Measurements from ENCODE around the gene DNAH1. TPM values are rescaled to one million over a fixed set of nuclear protein-coding genes. Genes with fewer than 3 reads are reported as not detected.

The DNAH1 gene
- total RNA-seq, 1 experiment from 2014 or later = 5.5 TPM

DNA sequence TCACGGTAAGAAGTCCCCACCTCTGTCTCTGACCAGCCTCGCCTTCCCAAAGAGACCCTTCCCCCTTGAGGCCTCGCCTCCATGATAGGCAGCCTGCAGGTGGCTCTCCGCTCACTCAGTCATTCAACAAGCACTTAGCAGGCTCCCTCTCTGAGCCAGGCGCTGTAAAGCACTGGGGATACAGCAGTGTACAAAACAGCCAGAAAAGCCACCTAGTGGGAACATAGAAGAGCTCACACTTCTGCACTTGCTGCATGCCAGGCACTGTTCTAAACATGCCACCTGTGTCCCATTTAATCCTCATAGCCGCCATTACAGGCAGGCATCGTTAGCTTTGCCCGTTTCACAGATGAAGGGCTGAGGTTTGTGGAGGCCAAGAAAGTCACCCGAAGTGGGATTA is 72.8 kb downstream of the DNAH1 start:
- Histone ChIP-seq H3K4me2 (ENCODE audit: low read length) (no peak overlapping the region), H3K9ac (ENCODE audit: low read length) (no peak overlapping the region), H3K9me2 (ENCODE audit: insufficient read depth) (no peaks in the 10 kb centered on the region), H3K27ac (ENCODE audit: low read depth, low read length) (no peak overlapping the region), H3K9me3 (ENCODE audit: control insufficient read depth in 1 of 2, insufficient read depth in 1 of 2, low read depth in 1 of 2, low read length in 2 of 2) (no peaks in the 10 kb centered on the region), H3K36me3 (ENCODE audit: control insufficient read depth in 1 of 2, insufficient read depth in 2 of 2, low read length in 2 of 2) (no peaks in the 10 kb centered on the region), H3K4me3 (replicated peaks in 1 of 2; ENCODE audit: low read depth in 1 of 2, low read length in 2 of 2) (no peak overlapping the region), H3K27me3 (ENCODE audit: insufficient read depth, low read length) (no peaks in the 10 kb centered on the region), H3K4me1 (ENCODE audit: control insufficient read depth in 1 of 2, insufficient read depth in 2 of 2, low read length in 2 of 2) (peaks cover 6 to 11% of the 10 kb centered on the region in 2 experiments; a peak in 3 of 4 replicates), H2AFZ (ENCODE audit: low read depth, low read length, poor library complexity, severe bottlenecking) (no peak overlapping the region), H4K20me1 (ENCODE audit: insufficient read depth) (no peaks in the 10 kb centered on the region), H3K79me2 (ENCODE audit: insufficient read depth, low read length) (no peaks in the 10 kb centered on the region)
- BruUV-seq (replicated peaks) = no TSS peak
- POLR2A ChIA-PET = interaction anchor here (0.9 kb wide), 1 partner anchor 148 kb away, joined by 3 read pairs; no protein-coding TSS in a partner anchor
- TF ChIP-seq SP1 (IDR thresholded peaks at IDR 0.05; ENCODE audit: low read depth) (no peak), ZNF274 (IDR thresholded peaks at IDR 0.05; ENCODE audit: low read depth, low read length) (no peak), EGR1 (IDR thresholded peaks at IDR 0.05; ENCODE audit: low read depth) (no peak), JUND (IDR thresholded peaks at IDR 0.05) (no peak), CBX3 (IDR thresholded peaks at IDR 0.05; ENCODE audit: low read depth) (no peak), ZFX (IDR thresholded peaks at IDR 0.05) (no peak), ELF1 (IDR thresholded peaks at IDR 0.05; ENCODE audit: borderline replicate concordance, low read depth) (no peak), CTCF (IDR thresholded peaks at IDR 0.05 in 2 of 3, conservative IDR thresholded peaks at IDR 0.05 in 1 of 3; ENCODE audit: borderline replicate concordance in 1 of 3, insufficient read depth in 1 of 3, low read depth in 2 of 3, low read length in 2 of 3) (peak in 2 of 3 experiments; percentile 10 to 20; a peak in 1 of 6 replicates)
- peak; percentile 43 for ATAC-seq
- no peak for DNase-seq (ENCODE audit: low read depth, low spot score)
- CTCF ChIA-PET = no interaction called here
- intact Hi-C loops (cut with micrococcal nuclease) = no loop called here
- RAD21 ChIA-PET (ENCODE audit: low non-redundant PET in 1 of 2, low total read pairs in 2 of 2, uncharacterized antibody in 2 of 2, unreplicated experiment in 2 of 2) = no interaction called here

GRCh38 chr3:52391096-52391495 is 75.0 kb downstream of the DNAH1 start:
- ATAC-seq (no peak), DNase-seq (ENCODE audit: low read depth, low spot score) (no peak)
- intact Hi-C loops (cut with micrococcal nuclease) = no loop called here
- H3K36me3 ChIP-seq (ENCODE audit: control insufficient read depth in 1 of 2, insufficient read depth in 2 of 2, low read length in 2 of 2) = no peaks in the 10 kb centered on the region
- H3K9ac ChIP-seq (ENCODE audit: low read length) = no peak overlapping the region
- no peak overlapping the region for H2AFZ ChIP-seq (ENCODE audit: low read depth, low read length, poor library complexity, severe bottlenecking)
- H3K4me1 ChIP-seq (ENCODE audit: control insufficient read depth in 1 of 2, insufficient read depth in 2 of 2, low read length in 2 of 2) = no peaks in the 10 kb centered on the region
- H4K20me1 ChIP-seq (ENCODE audit: insufficient read depth) = no peaks in the 10 kb centered on the region
- no peak overlapping the region for H3K4me2 ChIP-seq (ENCODE audit: low read length)
- no peak overlapping the region for H3K4me3 ChIP-seq (replicated peaks in 1 of 2; ENCODE audit: low read depth in 1 of 2, low read length in 2 of 2)
- no peaks in the 10 kb centered on the region for H3K9me2 ChIP-seq (ENCODE audit: insufficient read depth)
- H3K27ac ChIP-seq (ENCODE audit: low read depth, low read length) = no peak overlapping the region
- H3K27me3 ChIP-seq (ENCODE audit: insufficient read depth, low read length) = no peaks in the 10 kb centered on the region
- ChIA-PET POLR2A (no interaction called here), RAD21 (ENCODE audit: low non-redundant PET in 1 of 2, low total read pairs in 2 of 2, uncharacterized antibody in 2 of 2, unreplicated experiment in 2 of 2) (no interaction called here), CTCF (no interaction called here)
- TF ChIP-seq, protein P1, sequence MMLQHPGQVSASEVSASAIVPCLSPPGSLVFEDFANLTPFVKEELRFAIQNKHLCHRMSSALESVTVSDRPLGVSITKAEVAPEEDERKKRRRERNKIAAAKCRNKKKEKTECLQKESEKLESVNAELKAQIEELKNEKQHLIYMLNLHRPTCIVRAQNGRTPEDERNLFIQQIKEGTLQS (IDR thresholded peaks at IDR 0.05) = no peak
- TF ChIP-seq JUND (IDR thresholded peaks at IDR 0.05) (no peak), CTCF (IDR thresholded peaks at IDR 0.05 in 2 of 3, conservative IDR thresholded peaks at IDR 0.05 in 1 of 3; ENCODE audit: borderline replicate concordance in 1 of 3, insufficient read depth in 1 of 3, low read depth in 2 of 3, low read length in 2 of 3) (no peak)
- no peaks in the 10 kb centered on the region for H3K9me3 ChIP-seq (ENCODE audit: control insufficient read depth in 1 of 2, insufficient read depth in 1 of 2, low read depth in 1 of 2, low read length in 2 of 2)
- no peaks in the 10 kb centered on the region for H3K79me2 ChIP-seq (ENCODE audit: insufficient read depth, low read length)
- BruUV-seq (replicated peaks) = no TSS peak
